NOMO-1 treated with DMSO at 0.1 percent for 48 hours (cell line): ENCODE data around the gene RESP18.
A peak's percentile ranks its signal among the peaks of the same experiment; 100 is the strongest.
"Not testable (repeated sequence)": the region's sequence is repeated elsewhere in the genome, so short reads cannot be mapped to it uniquely, and the experiment has no call there.

ENCODE experiments used
- DNase-seq: peaks from one replicate; lab custom pipeline; 2025; ENCODE audit not compliant: unreplicated experiment; lab: John Stamatoyannopoulos, UW

Gene RESP18

DNA sequence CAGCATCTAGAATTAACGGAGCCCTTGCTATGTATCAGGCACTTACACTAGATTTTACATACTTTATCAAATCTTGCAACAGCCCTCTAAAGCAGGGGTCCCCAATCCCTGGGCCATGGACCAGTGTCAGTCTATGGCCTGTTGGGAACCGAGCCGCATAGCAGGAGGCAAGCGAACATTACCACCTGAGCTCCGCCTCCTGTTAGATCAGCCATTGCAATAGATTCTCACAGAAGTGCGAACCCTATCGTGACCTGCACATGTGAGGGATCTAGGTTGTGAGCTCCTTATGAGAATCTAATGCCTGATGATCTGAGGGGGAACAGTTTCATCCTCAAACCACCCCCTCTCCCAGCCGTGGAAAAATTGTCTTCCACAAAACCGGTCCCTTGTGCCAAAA, 39.9 kb downstream of the RESP18 start:
- no peak for DNase-seq

GRCh38 chr2:219291910-219292490, 40.5 kb downstream of the RESP18 start:
- DNase-seq = no peak

DNA sequence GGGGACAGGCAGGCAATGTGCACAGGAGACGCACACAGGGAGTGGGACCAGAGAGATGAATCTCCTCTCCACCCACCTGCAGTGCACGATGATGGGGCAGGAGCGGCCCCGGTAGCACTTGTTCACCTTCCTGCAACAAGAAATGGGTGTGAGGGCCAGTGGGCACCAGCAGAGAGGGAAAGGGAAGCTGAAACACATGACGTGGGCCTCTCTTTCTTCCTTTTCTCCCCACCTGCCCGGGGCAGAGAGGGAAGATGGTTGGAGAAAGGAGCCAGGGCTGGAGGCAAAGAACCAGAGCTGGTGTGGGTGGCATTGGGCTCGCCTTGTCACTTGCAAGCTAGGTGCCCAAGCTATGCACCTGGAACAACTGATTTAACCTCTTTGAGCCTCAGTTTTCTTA, 41.1 kb downstream of the RESP18 start:
- DNase-seq = no peak

DNA sequence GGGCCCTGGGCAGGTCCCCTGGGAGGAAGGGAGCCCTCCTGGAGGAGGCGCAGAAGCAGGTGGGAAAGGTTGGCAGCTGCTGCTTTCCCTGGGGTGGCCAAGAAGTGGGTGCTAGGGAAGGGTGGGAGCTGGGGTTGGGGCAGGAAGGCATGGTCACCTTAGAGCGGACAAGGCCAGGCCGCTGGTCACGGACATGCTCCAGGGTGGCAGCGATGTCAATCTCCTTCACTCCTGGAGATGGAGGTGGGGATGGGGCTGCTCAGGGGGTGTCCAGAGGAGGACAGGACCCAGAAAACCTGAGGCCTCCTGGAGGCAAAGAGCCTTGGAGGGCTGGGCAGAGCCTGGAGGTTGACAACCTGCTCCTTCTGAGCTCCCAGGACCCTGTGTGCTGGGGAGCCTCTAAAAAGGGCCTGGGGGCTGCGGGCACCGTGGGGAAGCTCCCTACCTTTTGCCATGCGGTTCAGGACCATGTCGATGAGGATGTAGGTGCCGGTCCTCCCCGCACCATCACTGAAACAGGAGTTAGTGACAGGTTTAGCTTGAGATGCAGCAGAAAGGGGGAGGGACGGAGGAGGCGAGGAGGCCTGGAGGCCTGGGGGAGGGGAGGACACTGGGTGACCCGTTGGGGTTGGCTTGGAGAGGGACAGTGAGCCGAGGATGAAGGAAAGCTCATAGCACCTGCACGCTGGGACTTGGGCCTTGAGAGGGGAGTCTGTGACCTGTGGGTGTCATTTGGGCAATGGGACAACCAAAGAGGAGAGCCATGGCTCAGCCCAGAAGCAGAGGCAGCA, 42.0 kb downstream of the RESP18 start:
- no peak for DNase-seq

DNA sequence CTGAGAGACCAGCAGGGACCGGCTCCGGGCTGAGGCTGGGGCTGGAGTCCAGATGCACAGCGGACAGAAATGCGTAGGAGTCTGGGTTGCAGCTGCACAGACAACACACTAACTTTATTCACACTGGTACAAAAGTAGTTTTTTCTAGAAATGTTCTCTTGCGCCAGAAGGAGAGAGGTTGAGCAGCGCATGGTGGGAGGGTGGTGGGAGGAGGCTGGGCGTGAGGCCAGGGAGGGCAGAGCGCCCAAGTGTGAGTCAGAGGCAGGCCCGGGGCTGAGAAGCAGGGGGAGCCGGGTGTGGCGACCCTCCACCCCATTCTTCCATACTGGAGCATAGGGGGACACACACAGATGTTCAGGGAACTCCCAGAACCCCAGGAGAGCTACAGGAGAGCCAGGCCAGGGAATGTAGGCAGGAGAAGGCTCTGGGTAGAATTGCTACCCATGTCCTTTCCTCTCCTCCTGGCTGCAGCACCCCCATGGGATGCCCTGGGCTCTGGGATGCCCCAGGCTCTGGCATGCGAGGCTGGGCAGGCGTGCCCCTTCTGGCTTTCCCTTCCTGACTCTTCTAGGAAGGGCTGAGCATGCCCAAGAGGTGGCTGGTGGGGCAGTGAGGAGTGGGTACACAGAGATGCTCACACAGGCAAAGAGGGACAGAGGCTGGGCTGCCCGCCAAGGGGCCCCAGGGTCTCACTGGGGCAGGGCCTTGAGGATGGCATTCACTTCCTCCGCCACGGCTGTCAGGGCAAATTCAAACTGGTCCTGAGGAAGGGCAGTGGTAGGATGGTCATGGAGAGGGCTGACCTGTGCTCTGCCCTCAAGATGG, 42.8 kb downstream of the RESP18 start:
- DNase-seq = no peak

DNA sequence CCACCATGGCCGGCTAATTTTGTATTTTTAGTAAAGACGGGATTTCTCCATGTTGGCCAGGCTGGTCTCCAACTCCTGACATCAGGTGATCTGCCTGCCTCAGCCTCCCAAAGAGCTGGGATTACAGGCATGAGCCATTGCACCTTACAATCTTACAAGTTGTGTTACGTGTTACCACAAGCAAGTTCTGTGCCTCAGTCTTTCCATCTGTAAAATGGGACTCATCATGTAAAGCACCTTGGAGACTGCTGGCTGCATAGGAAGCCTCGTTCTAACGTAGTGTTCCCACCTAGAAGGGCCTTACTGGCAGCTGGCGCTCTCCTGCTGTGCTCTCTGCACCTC, 43.4 kb downstream of the RESP18 start:
- DNase-seq = no peak

DNA sequence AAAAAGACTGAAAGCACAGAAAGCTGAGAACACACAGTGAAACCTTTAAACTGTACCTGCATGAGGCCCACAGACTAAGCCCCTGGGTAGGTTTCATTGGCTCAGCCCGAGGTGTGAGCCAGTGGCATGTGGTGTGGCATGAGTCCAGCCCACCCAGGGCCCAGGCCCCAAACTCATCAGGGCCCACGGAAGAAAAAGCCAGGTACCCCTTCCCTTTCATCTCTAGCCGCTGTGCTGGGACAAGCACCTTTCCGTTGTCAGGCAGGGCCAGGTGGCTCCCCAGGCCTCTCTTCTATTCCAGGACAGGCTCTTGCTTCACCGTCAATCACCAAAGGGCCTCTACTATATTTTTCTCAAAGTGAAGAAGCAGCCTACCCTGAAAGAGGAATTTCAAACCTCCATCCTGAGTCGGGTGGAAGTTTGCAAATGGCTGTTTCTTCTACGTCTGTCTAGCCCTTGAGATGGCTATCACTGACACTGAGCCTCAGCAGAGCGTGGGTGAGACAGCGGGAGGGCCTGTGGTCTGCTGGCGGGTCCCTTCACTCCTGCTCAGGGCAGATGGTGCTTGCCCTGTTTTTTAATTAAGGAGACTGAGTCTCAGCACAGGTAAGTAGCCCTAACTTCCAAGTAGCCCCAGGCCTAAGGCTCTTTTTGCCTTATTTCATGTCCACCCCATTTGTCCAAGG, 44.8 kb downstream of the RESP18 start:
- DNase-seq = no peak

DNA sequence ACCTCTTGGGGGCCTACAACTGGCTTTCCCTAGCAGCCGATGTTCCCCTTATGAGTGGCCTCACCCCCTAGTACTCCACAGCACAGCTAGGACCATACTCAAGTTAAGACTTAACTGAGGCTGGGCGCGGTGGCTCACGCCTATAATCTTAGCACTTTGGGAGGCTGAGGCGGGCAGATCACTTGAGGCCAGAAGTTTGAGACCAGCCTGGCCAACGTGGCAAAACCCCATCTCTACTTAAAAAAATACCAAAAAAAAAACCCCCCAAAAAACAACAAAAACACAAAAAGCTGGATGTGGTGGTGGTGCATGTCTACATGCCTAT, 45.5 kb downstream of the RESP18 start:
- not testable (repeated sequence) for DNase-seq

DNA sequence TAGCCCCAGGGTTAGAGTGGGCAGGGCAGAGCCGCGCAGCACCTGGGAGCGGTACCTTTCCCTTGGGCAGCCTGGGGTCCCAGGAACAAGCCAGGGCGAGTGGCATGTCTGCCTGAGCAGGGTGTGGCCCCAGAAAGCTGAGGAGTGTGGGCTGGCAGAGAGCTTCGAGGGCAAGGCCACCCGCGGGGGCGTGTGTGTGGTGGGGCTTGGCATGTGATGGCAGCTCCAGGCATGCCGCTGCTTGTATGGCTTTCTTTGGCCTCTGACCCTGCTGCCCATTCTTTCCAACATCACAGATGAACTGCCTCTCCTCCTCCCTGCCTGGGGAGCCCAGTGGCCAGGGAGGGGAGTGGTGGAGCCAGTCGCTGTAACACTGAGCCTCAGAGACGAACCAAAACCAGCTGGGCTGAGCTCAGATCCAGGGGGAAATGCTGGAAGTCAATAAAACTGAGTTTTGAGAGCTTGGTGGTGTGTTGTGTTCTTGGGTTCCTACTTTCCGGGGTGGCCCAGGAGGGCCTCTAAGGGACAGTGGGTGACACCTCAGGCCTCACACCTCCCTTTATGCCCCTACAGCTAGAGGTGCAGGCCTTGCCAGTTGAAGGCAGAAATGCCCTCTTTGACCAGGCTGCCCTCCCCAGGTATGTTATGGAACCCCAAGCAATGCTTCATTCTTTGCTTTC, 46.0 kb downstream of the RESP18 start:
- no peak for DNase-seq

DNA sequence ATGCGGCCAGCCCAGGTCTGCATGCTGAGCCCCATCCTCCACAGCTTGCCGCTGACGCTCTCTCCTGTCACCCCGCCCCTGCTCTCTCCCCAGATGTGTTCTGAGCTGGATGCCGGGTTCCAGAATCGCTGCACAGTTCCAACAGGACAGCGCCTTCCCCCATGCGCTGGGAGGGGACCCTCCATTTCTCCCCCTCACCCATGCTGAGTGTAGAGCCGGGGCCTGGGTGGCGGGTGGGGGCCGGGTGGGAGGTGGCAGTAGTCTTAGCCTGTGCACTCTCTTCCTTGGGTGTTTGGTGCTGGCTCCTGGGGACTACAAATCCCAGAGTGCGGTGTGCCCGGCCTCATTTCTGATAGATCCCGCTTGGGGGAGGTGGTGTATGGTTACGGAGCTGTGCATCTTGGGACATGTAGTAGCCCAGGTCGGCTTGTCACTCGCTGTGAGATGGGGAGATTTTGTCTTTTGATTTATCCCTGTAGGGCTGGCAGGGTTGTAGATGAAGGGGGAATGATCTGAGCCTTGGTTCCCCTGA, 46.6 kb downstream of the RESP18 start:
- DNase-seq = no peak

DNA sequence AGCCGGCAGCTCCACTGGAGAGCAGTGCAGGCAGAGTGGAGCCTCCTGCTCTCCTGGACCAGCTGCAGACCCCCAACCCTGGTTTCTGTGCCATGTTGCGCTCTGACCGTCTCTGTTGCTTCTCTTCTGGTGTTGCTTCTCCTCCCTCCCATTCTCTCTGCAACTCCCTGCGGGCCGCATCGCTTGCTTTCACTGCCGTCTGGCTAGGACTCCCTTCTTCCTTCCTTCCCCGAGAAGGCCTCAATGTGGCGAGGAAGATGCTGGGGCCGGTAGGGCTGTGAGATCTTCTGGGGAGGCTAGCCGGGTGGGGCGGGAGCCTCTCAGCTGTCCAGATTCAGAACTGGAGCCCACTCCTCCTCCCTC, 47.2 kb downstream of the RESP18 start:
- DNase-seq = no peak

DNA sequence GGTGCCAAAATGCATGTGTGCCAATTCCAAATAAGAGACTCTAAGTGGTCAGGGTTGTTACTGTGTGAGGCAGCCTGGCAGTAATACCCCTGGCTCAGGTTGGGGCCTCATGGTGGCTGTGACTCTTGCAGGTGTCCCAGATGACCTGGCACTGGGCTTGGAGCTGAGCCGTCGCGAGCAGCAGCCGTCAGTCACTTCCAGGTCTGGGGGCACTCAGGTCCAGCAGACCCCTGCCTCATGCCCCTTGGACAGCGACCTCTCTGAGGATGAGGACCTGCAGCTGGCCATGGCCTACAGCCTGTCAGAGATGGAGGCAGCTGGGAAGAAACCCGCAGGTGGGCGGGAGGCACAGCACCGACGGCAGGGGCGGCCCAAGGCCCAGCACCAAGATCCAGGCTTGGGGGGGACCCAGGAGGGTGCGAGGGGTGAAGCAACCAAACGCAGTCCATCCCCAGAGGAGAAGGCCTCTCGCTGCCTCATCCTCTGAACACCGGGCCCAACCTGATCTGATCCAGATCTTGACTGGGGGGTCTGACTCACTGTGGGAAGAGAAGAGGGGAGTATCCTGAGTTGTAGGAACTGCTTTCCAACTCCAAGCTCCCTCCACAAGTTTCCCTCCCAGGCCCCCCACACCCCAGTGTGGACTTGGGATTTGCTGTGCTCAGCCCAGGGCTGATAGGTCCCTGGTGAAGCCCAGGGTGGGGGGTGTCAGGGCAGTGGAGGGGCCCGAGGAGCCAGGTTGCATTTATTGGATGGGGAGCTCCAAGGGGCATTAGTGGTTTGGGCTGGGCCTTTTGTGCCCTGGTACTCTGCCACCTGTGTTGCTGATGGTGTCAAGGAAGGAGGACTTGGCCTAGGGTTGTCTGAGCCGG, 47.8 kb downstream of the RESP18 start:
- DNase-seq = no peak

DNA sequence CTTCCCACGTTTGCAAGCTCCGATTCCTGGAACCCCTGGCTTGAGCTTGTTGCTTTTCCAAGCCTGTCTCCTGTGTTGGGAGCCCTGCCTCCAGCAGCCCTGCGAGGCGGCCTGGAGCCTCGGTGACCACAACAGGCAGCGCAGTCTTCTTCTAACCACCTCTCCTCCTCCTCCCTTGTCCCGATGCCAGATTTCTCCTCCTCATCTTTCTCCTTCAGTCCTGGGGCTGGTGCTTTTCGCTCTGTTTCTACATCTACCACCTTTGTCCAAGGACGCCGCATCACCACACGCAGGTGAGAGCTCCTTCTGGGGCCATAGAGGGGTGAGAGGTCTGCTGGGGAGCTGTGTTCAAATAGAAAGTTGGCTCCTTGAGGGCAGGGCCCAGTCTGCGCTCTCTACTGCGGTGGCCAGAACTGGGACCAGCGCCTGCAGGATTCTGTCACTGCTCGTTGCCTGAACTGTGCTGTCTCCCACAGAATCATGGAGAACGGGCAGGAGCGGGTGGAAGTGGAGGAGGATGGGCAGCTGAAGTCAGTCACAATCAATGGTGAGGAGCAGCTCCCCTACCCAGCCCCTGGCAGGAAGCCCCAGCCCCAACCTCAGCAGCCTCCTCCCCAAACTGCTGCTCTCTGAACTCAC, 49.5 kb downstream of the RESP18 start:
- DNase-seq = no peak

DNA sequence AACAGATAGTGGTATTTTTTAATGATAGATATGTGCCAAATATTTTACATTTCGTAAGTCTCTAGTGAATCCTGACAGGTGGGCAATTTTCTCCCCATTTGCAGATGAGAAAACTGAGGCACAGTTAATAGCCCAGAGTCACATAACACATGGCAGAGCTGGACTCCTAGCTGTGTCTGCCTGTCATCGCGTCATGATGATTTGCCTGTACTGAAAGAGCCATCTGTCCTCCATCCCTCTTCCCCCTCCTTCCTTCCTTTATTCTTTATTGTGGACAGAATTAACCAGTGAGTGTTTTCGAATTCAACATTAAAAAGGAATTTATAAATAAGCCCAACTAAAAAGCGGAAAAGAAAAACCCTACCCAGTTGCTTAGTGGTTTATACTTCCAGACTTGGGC, 50.2 kb downstream of the RESP18 start:
- no peak for DNase-seq

- no peak for DNase-seq
These were observed 51.0 kb downstream of the RESP18 start for GRCh38 chr2:219281588-219281987.

GRCh38 chr2:219280651-219281050, 51.9 kb downstream of the RESP18 start:
- no peak for DNase-seq

GRCh38 chr2:219279916-219280516, 52.5 kb downstream of the RESP18 start:
- DNase-seq = no peak

DNA sequence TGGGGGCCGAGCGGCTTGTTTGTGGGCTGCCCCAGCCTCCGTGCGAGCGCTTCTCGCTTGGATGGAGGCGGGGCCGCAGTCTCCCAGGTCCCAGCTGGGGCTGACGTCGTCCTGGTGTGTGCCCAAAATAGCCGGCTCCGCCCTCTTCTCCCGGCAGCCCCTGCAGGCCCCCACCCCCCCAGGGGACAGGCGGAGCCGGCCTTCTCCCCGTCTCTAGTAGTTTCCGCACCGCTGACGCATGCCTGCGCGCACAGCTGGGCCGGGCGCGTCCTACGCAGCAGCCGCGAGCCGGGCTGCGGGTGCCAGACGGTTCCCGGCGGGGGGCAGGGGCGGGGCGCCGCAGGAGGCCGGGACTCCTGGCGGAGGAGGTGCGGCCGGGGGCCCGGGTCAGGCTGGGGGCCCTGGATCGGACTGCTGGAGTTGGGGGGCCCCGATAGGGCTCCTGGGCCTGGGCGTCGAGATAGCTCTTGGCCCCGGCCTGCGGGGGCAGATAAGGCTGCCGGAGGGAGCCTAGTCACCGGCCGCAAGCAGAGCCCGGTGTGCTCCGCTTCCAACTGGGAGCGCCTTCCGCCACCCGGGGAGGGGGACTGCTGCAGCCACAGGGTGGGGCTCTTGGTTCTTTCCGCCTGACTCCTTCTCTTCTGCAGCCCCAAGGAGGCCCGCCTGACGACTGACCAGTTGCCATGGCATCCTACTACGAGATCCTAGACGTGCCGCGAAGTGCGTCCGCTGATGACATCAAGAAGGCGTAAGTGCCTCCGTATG, 53.2 kb downstream of the RESP18 start, which contains the start of gene DNAJB2:
Gene DNAJB2 (plus strand): TSS at position 216 of the 765 bp plus-strand sequence. CDS start 468 bp downstream, at position 684.
- DNase-seq = peak; percentile 97
